Suprapubic skin (tissue), 3 donors: Measurements from ENCODE around the gene CASTOR1.

ENCODE experiments used
- CTCF ChIP-seq, 2 donors: fragments of 200-600 bp in 1 of 2; fragments of 450-650 bp in 1 of 2; sonication (generic) in 1 of 2; IDR thresholded peaks; one replicate each; pipeline ENCODE4 v1.5.1; 2016 to 2019; ENCODE audit warnings: antibody characterized with exemption in 2 of 2, mild to moderate bottlenecking in 1 of 2, moderate library complexity in 1 of 2
- POLR2A ChIP-seq, 2 donors: fragments of 450-650 bp; IDR thresholded peaks; one replicate each; pipeline ENCODE4 v1.6.1; 2017; ENCODE audit warnings: antibody characterized with exemption in 2 of 2, mild to moderate bottlenecking in 2 of 2, moderate library complexity in 2 of 2

GRCh38 chr22:30283342-30283741 lies 6.0 kb downstream of the CASTOR1 start:
- TF ChIP-seq CTCF (IDR thresholded peaks at IDR 0.05) (no peak), POLR2A (IDR thresholded peaks at IDR 0.05) (no peak)
